DOHH2 (cell line): Measurements from ENCODE around the gene LILRB5.

Experiments used
- EZH2phosphoT487 ChIP-seq: fragments of 200-600 bp; sonication (generic); IDR thresholded peaks from 2 replicates; pipeline ENCODE4 v1.6.1; 2017; ENCODE audit warnings: borderline replicate concordance, mild to moderate bottlenecking, antibody characterized with exemption, low read length, moderate library complexity, mixed read lengths
- TF ChIP-seq, protein P1 (sequence below): fragments of 200-600 bp; sonication (generic); IDR thresholded peaks from one replicate; pipeline ENCODE4 v1.5.1; 2014; ENCODE audit warnings: antibody characterized with exemption, mild to moderate bottlenecking, low read depth, low read length; ENCODE audit not compliant: poor library complexity, severe bottlenecking

DNA sequence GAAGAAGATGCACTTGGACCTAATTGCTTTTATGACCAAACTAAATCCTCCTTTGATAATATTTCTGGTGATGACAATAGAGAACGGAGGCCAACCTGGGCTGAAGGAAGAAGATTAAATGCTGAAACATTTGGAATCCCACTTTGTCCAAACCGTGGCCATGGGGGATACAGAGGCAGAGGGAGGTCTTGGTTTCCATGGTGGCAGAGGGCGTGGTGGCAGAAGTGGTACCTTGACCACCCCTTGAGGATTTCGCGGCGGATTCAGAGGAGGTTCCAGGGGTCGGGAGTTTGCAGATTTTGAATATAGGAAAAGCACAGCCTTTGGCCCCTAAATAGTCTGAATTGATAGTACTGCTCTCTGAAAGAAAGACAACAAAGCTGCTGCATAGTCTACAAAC, 27.0 kb downstream of the LILRB5 start:
- TF ChIP-seq, protein P1, sequence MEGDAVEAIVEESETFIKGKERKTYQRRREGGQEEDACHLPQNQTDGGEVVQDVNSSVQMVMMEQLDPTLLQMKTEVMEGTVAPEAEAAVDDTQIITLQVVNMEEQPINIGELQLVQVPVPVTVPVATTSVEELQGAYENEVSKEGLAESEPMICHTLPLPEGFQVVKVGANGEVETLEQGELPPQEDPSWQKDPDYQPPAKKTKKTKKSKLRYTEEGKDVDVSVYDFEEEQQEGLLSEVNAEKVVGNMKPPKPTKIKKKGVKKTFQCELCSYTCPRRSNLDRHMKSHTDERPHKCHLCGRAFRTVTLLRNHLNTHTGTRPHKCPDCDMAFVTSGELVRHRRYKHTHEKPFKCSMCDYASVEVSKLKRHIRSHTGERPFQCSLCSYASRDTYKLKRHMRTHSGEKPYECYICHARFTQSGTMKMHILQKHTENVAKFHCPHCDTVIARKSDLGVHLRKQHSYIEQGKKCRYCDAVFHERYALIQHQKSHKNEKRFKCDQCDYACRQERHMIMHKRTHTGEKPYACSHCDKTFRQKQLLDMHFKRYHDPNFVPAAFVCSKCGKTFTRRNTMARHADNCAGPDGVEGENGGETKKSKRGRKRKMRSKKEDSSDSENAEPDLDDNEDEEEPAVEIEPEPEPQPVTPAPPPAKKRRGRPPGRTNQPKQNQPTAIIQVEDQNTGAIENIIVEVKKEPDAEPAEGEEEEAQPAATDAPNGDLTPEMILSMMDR, result no peak
- no peak for TF ChIP-seq EZH2phosphoT487
